RPMI8226 (cell line): Measurements from ENCODE around the gene TRIP12.
"Not testable (repeated sequence)": the region's sequence is repeated elsewhere in the genome, so short reads cannot be mapped to it uniquely, and the experiment has no call there.

ENCODE experiments used
- DNase-seq: peaks from one replicate; pipeline ENCODE4 v3.0.0-alpha.2; 2015

The TRIP12 gene

DNA sequence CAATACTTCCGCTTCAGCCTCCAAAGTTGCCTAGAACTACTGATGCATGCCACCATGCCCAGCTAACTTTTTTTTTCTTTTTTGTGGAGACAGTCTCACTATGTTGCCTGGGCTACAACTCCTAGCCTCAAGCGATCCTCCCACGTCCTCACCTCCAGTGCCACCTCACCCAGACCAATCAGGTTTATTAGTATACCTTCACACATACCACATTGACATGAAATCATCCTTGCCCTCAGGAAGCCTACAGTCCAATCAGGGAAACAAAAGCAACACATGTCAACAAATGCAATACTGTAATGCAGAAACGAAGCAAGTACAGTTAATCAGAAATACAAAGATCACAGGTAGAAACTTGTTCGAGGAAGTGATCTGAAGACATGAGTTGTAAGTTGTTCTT is 4.0 kb downstream of the TRIP12 start:
- no peak for DNase-seq

DNA sequence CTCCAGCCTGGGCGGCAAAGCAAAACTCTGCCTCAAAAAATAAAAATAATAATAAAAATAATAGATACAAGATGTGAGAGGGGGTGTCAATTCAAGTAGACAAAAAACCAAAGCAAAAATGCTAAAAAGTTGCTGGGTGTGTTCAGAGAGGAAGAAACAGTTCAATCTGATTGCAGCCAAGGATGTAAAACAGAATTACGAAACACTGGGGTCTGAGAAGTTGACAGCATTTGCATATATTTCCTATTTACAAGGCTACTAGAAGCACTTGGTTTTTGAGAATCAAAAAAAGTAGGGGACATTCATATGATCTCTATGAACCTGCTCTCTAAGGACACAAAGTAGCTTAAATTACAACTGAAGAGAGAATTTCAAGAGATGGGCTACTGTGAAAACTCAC is 7.6 kb downstream of the TRIP12 start:
- DNase-seq = no peak

DNA sequence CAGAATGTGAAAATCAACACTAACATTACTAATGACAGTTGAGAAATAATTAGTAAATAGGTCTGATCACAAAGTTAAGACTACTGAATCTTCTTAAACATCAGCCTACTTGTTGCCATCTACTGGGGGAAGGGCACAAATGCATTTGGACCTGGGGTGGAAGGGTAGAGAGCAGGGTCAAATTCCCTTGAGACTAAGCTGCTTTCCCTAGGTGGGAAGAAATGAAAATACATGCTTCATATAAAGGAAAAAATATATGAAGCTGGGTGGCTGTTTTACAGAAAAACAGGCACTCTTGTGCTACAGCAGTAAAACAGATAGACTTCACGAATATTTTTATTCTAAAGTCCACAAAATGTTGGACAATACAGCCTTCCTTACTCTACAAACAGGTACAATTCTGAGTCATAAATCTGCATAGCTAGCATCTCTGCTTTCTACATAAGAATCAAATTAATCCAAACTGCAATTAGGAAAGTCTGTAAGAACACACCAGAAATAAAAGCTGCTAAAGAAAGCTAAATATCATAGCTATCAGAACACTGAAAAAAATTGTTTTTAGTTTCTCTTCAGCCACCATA is 10.9 kb downstream of the TRIP12 start:
- no peak for DNase-seq

DNA sequence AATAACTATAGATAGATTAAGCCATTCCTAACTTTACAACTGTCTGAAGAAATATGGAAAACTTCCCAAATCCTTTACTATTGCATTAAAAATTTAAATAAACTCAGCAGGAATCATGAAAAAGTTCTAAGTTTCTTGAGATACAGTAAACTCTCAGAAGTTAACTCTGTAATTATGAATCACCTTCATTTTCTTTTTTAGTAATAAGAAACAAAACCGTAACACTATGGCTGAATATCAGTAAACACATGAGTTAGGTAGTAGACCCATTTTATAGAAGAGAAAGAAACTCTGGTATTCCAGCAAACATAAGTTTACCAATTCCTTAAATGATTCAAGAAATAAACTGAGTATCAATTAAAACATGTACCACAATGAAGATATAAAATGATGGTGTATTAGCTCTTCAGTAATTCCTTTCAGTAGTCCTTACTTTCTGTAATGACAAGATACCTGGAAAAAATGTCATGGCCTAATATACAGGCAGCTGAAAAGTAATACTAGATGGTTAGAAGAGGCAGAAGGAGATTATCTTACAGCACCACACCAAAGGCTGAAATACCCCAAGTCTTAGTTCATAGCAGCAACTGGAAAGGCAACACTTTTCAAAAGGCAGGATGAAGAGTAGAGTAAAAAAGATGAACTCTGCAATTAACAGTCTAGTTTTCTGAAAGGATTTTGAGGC is 11.5 kb downstream of the TRIP12 start:
- no peak for DNase-seq

DNA sequence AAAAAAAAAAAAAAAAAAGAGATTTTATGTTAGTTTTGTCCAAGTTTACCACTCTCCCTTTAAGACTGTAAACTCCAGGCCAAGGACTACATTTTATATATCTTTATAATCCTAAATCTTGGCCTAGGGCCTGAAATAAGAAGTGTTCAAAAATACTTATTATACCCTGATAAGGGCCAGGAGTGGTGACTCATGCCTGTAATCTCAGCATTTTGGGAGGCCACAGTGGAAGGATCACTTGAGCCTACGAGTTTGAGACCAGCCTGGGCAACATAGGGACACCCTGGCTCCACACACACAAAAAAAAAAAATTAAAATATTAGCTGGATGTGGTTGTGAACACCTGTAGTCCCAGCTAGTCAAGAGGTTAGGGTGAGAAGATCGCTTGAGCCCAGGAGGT is 12.7 kb downstream of the TRIP12 start:
- DNase-seq = no peak

DNA sequence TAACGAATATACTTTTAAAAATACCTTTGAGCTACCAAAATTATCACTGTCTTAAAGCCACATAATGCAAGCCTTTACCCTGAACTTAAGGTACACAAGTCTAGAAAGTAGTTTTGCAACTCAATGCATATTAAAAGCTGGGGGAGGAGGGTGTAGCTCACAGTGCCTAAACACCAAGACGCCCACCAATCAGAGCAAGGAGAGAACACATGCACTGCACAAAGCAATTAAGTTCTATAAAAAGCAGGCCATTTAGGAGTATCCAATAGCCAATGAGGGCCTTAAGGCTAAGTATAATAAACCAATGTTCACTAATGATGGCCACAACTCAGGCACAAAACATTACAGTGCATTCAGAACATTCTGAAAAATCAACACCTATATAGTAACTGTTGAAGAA is 16.2 kb downstream of the TRIP12 start:
- DNase-seq = no peak

DNA sequence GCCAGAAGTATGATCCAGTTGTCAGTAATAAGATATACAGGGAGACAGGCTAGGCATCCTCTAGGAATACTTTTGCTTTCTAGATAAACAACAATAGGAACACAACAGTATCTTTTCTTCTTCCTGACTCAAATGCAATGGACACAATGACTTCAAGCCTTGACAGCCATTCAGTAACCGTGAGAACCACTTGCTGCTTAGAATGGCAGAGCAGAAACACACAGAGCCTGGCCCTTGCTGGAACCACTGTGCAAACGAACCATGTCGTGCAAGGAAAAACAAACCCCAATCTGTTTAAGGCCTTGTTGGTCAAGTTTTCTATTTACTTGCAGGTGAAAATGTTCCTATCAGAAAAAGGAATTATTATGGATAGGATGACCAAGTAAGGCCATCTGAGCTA is 18.8 kb downstream of the TRIP12 start:
- no peak for DNase-seq

DNA sequence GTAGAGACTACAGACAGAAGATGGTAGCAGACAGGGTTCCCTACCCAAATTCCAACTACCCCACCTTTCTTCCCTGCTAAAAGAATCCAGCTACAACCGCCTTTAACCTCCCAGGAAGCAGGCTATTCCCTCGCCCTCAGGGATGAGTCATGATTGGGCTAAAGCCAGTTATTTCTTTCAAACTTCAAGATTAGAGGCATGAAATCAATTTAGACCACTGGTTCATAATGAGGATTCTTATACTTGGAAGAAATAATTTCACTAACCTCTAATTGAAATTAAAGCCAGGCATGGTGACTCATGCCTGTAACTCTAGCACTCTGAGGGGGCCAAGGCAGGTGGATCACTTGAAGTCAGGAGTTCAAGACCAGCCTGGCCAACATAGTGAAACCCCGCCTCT is 20.0 kb downstream of the TRIP12 start:
- DNase-seq = no peak

DNA sequence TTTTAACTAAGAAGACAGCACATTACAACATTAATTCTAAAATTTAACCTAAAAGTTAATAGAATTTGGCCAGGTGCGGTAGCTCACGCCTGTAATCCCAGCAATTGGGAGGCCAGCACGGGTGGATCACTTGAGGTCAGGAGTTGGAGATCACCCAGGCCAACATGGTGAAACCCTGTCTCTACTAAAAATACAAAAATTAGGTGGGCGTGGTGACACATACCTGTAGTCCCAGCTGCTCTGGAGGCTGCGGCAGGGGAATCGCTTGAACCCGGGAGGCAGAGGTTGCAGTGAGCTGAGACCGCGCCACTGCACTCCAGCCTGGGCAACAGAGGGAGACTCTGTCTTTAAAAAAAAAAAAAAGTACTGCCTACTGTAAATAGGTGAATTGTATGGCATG is 21.3 kb downstream of the TRIP12 start:
- DNase-seq = not testable (repeated sequence)

DNA sequence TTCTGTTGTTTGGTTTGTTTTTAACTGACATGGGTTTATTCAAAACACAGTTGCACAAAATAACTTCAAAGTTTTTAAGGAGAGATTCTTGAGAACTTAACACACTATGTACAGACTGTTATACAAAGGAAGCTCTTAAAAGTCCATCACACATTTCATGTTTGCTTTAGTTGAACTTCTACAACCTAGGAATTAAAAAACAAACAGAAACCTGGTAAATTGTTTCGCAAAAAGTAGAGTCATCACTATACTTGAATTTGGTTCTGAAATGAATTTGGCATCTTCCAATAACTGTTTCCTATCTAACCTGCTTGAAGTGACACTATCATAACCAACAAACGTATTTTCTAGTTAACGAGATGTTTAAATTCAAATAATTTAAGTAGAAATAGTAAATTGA is 21.8 kb downstream of the TRIP12 start:
- DNase-seq = no peak

DNA sequence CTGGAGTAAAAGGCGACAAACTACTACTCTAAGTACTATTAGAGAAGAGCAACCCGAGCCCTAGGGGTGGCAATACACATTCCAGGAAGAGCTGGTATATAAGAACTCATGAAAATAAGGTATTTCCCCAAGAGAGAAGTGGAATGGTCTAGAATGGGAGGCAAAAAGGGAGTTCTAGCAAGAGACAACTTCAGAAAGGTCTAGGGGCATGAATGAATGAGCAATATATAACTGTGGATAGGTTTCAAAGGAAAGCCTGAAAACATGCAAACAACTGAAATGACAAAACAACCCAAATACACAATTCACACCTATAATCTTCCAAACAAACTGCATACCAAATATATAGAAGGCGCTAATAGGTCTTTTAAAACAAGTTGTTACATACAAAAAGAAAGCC is 22.2 kb downstream of the TRIP12 start:
- no peak for DNase-seq

DNA sequence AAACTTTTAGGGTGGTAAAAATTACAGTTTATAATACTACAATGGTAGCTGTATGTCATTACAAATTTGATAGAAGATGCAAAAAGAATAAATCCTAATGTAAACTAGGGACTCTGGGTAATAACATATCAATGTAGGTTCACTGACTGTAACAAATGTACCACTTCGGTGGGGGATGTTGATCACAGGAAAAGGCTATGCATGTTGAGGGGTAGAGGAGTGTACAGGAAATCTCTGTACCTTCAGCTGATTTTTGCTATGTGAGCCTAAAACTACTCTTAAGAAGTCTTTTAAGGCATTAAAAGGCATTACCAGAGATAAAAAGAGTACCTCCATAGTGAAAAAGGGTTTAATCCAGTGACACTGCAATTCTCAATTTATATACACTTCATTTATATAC is 25.0 kb downstream of the TRIP12 start:
- DNase-seq = no peak

DNA sequence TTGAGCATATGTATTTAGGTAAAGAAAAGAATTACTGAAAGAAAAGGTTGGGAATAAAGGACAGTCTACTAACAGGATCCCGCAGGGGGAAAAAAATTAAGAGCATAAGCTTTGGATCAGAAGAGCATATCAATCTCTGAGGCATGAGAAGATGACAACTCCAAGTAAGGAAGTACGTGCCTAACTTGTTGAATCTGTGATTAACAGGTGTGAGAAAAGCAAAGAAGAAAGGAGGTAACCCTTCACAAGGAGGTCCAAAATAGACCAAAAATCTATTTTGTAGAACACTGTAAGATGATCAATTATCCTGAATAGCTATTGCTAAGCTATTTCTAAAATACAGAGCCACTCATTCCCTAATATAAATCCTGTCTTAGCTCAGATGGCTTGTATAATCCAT is 32.8 kb downstream of the TRIP12 start:
- no peak for DNase-seq

DNA sequence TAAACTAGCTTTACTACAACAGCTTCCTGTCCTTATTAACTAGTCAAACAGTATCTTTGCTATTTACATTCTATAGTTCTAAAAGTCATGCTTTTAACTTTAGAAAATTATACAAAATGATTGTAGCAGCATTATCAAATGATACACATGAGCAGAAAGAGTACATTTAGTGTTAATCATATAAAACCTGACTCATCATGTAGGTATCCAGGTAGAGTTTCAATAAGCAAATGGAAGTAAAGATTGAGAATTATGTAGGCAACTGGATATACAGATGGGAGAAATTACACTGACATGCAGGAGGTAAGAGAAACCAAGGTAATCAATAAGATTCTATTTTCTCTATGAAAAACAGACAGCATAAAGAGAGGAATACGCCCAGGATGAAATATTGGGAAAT is 33.8 kb downstream of the TRIP12 start:
- no peak for DNase-seq

DNA sequence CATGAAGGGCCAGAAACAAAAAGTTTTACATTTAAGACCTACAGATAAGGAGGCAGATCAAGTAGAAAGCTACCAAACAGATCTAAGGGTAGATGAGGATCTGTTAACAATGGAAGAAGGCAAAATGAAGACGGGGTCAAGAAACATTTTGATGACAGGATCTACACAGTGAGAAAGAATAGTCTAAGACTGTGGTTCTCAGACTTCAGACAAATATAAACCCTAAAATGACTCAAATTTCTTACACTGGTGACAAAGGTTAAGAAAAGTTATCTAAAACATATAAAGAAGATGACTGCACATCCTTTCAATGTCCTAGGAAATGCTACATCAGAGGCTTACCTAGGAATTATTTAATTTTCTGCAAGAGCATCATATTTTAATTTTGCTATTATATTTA is 34.4 kb downstream of the TRIP12 start:
- no peak for DNase-seq

DNA sequence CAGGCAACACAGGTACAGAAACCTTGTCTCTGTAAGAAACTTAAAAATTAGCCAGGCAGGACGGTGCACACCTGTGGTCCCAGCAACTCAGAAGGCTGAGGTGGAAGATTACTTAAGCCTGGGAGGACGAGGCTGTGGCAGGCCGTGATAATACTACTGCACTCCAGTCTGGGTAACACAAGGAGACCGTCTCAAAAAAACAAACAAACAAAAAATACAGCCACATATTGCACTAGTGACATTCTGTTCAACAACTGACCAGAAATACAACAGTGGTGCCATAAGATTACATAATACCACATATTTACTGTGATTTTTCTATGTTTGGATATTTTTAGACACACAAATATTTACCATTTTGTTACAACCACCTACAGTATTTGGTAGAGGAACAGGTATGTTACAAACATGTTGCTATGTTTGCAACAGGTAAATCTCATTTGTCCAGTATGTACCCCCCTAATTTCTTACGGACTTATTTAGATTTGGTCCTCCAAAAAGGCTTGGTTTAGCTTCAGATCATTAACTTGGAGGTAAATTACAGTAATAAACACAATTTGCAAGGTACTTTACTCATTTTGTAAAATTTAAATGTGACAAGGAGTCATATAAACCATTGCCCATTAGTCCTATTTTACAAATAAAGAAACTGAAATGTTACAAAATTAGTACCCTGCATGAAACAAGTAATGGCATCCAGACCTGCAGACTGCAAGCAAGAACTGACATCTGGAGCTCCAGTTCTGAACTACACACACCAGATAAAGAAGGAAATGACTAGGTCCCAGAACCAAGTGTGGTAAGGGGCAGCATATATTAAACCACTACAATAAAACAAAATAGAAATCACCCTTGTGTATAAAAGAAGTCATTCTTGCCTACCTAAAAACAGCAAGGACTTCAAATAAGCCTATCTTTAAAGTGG is 36.8 kb downstream of the TRIP12 start:
- DNase-seq = no peak

DNA sequence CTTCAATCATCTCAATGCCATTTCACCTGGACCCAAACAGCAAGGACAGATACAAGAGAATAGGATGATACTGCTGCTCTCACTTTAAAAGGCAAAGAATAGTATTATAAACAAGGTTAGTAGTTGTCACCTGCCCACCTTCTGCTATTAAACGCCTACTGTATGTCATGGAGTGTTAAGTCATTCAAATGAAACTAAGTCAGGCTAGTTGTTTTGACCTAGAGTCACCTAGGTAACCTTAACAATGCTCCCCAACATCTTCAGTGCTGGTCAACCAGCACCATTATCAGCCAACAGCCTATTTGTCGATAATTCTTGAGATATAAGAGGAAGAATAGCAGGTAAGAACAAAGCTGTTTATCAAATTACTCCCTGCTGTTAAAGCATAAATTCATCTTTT is 39.2 kb downstream of the TRIP12 start:
- DNase-seq = no peak

DNA sequence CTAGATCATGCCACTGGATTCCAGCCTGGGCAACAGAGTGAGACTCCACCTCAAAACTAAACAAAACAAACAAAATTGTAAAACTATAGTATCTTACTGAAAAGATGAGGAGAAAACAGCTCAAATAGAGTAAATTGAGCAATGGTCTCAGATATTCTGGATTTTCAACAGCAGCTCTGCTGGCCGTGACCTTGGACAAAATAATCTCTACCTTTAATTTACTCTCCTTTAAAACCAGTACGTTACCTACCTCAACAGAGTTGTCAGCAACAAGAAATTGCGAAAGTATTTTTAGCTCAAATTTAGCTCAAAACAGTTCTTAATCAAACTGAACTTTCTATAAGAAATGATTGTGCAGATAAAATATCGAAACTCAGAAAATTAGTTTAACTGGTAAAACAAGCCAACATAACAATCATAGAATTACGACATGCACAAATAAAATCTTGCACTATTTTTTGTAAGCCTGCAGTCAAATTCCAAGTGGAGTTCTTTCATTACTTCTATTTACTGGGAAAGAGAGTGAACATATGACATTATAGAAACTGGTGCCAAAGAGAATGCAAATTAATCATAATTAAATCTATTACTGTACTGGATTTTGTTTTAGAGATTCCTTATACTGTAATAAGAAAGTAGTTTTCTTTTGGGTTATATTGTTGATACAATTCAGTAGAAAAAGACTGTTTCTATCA is 40.8 kb downstream of the TRIP12 start:
- no peak for DNase-seq

DNA sequence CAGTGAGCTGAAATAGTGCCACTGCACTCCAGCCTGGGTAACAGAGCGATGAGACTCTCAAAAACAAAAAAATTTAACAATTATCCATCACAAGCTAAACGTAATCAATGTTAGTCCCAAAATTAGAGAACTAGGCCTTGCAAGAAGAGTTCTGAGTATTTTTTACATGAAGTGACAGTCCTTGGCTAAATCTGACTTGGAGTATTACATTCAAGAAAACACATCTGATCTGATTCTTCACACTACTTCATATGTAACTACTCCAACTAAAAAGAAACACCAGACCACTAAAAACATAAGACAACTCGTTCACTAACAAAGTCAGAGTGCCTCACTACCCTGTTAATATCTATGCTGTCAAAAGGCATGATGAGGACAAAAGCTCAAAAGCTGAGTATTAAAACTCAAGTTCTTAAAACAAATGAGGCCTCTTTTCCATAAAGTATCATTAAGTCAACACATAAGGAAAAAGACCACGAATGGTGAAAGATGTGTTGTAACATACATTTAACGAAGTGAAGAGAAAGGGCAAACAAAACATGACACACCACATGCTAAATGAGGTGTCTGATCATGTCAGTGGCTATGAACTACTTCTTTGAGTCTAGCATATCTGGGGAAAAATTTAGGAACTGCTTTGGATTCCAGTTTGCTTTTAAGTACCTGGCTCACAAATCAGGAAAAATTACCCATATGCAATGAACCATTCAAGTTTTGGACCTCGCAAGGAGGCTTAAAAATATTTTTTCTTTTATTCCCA is 42.4 kb downstream of the TRIP12 start:
- no peak for DNase-seq

DNA sequence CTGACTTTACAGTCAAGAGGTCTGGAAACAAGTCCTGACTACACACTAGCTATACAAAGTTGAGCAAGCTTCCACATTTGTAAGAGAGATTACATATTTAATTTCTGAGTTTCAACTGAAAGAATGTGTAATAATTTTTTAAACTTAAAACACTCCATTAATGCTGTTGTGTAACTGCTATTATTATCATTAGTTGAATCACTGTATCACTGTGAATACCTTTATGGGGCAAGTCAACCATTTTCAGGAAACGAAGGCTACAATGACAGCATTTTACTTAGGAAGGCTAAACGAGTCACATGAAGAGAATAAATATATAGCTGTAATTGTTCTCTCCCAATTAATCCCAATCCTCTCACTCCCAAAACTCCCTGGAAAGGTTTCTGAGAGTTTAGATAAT is 46.3 kb downstream of the TRIP12 start:
- no peak for DNase-seq

DNA sequence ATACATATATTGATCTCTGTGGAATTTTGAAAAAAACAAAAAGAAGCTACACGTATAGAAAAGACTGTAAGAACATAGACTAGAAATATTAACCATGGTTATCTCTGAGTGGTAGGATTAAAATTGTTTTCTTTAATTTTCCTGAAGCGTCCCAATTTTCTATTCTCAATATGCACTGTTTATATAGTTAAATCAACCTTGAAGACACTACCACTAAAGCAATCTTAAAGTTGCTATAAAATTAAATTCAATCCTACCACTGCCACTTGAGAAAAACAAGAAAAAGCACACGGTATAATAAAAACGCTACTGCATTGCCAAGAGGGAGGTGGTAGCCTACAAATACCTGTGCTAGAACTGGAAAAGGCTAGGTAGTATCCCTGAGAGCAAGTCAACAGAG is 47.2 kb downstream of the TRIP12 start:
- no peak for DNase-seq

DNA sequence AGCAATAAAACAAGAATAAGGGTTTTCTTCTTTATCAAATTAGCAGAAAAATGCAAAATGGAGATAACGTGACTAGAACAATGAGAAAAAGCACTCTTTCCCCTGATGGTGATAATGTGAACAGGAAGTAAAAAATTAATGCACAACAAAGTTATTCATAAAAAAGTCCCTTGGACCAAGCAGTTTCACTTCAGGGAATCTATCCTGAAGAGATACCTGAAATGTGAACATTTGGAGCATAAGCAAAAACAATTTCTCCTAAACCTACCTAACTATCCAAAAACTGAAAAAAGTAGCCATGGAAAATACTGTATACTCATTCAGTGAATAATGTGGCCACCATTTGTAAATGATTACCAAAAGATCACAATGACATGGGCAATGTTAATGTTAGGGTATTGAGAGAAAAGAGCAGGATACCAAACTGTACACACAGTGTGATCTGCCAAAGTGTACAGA is 48.7 kb downstream of the TRIP12 start:
- no peak for DNase-seq
